Measurements from ENCODE around the gene FBXW7. TPM values are rescaled to one million over a fixed set of nuclear protein-coding genes. Genes with fewer than 3 reads are reported as not detected.

The FBXW7 gene
- total RNA-seq, 1 experiment from 2014 or later = 28.9 TPM

GRCh38 chr4:152323221-152323620 lies 212.7 kb downstream of the FBXW7 start:
- H3K27ac ChIP-seq = no peak overlapping the region
- H3K36me3 ChIP-seq = peaks cover 13% of the 10 kb centered on the region; the same call in 1 of the 2 replicates
- DNase-seq (ENCODE audit: low read depth in 1 of 2, low spot score in 2 of 2) = no peak
- no peaks in the 10 kb centered on the region for H3K9me3 ChIP-seq (replicated peaks)
- H3K27me3 ChIP-seq (replicated peaks) = no peaks in the 10 kb centered on the region
- no peak overlapping the region for H3K4me3 ChIP-seq
- H3K4me1 ChIP-seq (replicated peaks) = no peaks in the 10 kb centered on the region

- no peak for DNase-seq (ENCODE audit: low read depth in 1 of 2, low spot score in 2 of 2)
Measured at GRCh38 chr4:152322656-152323055, 213.2 kb downstream of the FBXW7 start.

GRCh38 chr4:152321923-152322322 lies 214.0 kb downstream of the FBXW7 start:
- DNase-seq (ENCODE audit: low read depth in 1 of 2, low spot score in 2 of 2) = no peak

More at GRCh38 chr4:152322656-152323055, 213.2 kb downstream of the FBXW7 start:
- peaks cover 8% of the 10 kb centered on the region; the same call in 1 of the 2 replicates for H3K36me3 ChIP-seq
- H3K4me3 ChIP-seq = no peak overlapping the region
- H3K9me3 ChIP-seq (replicated peaks) = no peaks in the 10 kb centered on the region
- H3K27ac ChIP-seq = no peak overlapping the region
- H3K4me1 ChIP-seq (replicated peaks) = no peaks in the 10 kb centered on the region
- no peaks in the 10 kb centered on the region for H3K27me3 ChIP-seq (replicated peaks)

DNA sequence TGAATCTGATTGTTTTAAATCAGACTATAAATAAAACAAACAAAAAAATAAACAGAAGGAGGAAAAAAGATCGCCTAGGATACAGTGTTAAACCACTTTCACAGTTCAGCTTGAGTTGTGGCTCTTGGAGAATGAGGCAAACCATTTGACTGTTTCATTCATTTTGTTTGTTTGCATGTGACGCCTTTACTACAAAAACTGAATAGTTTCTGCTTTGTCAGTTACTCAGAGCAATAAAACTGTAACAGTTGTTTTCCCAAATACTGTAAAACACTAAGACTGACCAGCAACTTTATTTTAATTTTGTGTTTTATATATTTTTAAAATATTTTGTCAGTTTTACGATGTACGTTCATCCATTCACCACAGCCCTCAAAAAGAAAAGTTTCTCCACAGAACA lies 214.5 kb downstream of the FBXW7 start:
- peaks cover 8% of the 10 kb centered on the region; the same call in 1 of the 2 replicates for H3K36me3 ChIP-seq
- H3K4me1 ChIP-seq (replicated peaks) = 0 out of 2 replicates have a peak, but pooled peaks cover 4% of the 10 kb centered on the region
- H3K27me3 ChIP-seq (replicated peaks) = no peaks in the 10 kb centered on the region
- no peak for DNase-seq (ENCODE audit: low read depth in 1 of 2, low spot score in 2 of 2)
- H3K4me3 ChIP-seq = no peak overlapping the region
- H3K27ac ChIP-seq = no peak overlapping the region
- no peaks in the 10 kb centered on the region for H3K9me3 ChIP-seq (replicated peaks)

More at GRCh38 chr4:152321923-152322322, 214.0 kb downstream of the FBXW7 start:
- no peak overlapping the region for H3K27ac ChIP-seq
- no peaks in the 10 kb centered on the region for H3K9me3 ChIP-seq (replicated peaks)
- H3K27me3 ChIP-seq (replicated peaks) = no peaks in the 10 kb centered on the region
- no peak overlapping the region for H3K4me3 ChIP-seq
- H3K4me1 ChIP-seq (replicated peaks) = 0 out of 2 replicates have a peak, but pooled peaks cover 4% of the 10 kb centered on the region
- H3K36me3 ChIP-seq = peaks cover 8% of the 10 kb centered on the region; the same call in 1 of the 2 replicates

DNA sequence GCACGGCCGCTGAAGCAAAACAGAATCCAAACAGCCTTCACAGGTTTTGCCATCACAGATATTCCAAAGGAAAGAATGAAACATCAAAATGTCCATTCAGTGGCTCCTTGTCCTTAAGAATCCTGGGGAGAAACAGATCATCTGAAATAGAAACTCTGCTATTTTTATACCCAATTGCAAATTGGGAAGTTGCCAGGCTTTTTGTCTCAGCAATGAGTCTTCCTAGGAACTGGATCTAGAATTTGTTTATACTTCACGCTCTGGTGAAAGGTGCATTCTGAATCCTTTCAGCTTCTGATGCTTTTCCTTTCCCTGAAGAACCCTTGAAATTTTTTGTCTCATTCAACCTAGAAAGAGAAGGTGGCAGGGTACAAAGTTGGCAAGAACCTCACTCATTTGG lies 218.9 kb downstream of the FBXW7 start:
- no peak for DNase-seq (ENCODE audit: low read depth in 1 of 2, low spot score in 2 of 2)
- no peaks in the 10 kb centered on the region for H3K9me3 ChIP-seq (replicated peaks)
- no peak overlapping the region for H3K27ac ChIP-seq
- H3K4me1 ChIP-seq (replicated peaks) = 0 out of 2 replicates have a peak, but pooled peaks cover 4% of the 10 kb centered on the region
- H3K27me3 ChIP-seq (replicated peaks) = no peaks in the 10 kb centered on the region
- H3K4me3 ChIP-seq = no peak overlapping the region
- H3K36me3 ChIP-seq = no peaks in the 10 kb centered on the region

DNA sequence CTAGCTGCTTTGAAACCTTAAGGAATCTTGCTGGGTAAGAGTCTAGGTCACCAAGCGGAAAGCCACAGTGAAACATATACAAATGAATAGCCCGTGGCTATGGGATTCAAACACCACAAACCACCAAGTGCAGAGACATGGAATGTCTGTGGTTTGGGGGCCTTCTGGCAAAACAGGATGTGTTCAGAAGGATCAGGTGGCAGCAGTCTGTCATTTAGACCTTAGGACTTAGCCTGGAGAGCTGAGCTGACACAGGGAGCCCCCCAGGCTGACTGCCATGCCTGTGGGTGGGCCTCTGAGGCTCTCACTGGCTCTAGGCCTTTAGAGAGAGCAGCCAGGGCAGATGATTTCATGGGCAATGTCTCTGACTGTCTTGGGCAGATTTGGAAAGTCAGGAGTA lies 225.6 kb downstream of the FBXW7 start:
- H3K4me3 ChIP-seq = no peak overlapping the region
- no peak overlapping the region for H3K27ac ChIP-seq
- peak; percentile 86 to 94 for DNase-seq (ENCODE audit: low read depth in 1 of 2, low spot score in 2 of 2)
- peaks cover 20% of the 10 kb centered on the region for H3K4me1 ChIP-seq (replicated peaks)
- H3K27me3 ChIP-seq (replicated peaks) = no peaks in the 10 kb centered on the region; the same call in 1 of the 2 replicates
- H3K36me3 ChIP-seq = no peaks in the 10 kb centered on the region
- H3K9me3 ChIP-seq (replicated peaks) = no peaks in the 10 kb centered on the region

DNA sequence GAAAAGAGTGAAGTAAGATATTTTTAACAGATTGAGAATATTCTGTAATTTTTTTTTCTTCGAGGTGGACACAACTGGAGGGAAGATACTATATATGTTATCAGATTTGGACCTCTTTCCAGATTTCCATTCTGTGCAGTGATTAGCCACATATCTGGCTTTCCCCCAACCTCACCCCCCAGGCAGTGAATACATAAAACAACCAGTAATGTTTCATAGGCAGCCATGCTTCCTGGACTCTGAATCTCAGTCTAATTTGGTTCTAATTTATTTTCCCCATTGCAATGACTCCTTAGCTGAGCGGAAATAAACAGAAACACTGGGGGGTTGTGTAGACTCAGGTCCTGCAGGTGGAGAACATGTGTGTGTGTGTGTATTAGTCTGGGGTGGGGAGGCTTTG lies 226.5 kb downstream of the FBXW7 start:
- Histone ChIP-seq H3K27me3 (replicated peaks) (no peaks in the 10 kb centered on the region; the same call in 1 of the 2 replicates), H3K4me3 (no peak overlapping the region), H3K36me3 (no peaks in the 10 kb centered on the region), H3K27ac (no peak overlapping the region), H3K9me3 (replicated peaks) (no peaks in the 10 kb centered on the region), H3K4me1 (replicated peaks) (peaks cover 20% of the 10 kb centered on the region)
- no peak for DNase-seq (ENCODE audit: low read depth in 1 of 2, low spot score in 2 of 2)

- H3K4me3 ChIP-seq = no peak overlapping the region
- no peaks in the 10 kb centered on the region; the same call in 1 of the 2 replicates for H3K27me3 ChIP-seq (replicated peaks)
- H3K27ac ChIP-seq = no peak overlapping the region
- no peak for DNase-seq (ENCODE audit: low read depth in 1 of 2, low spot score in 2 of 2)
- no peaks in the 10 kb centered on the region for H3K9me3 ChIP-seq (replicated peaks)
- peaks cover 20% of the 10 kb centered on the region for H3K4me1 ChIP-seq (replicated peaks)
- H3K36me3 ChIP-seq = no peaks in the 10 kb centered on the region
Measured at GRCh38 chr4:152308951-152309350, 226.9 kb downstream of the FBXW7 start.

GRCh38 chr4:152307669-152308068 lies 228.2 kb downstream of the FBXW7 start:
- no peak for DNase-seq (ENCODE audit: low read depth in 1 of 2, low spot score in 2 of 2)
- no peak overlapping the region for H3K4me3 ChIP-seq
- H3K27ac ChIP-seq = no peak overlapping the region
- H3K9me3 ChIP-seq (replicated peaks) = no peaks in the 10 kb centered on the region
- H3K27me3 ChIP-seq (replicated peaks) = no peaks in the 10 kb centered on the region; the same call in 1 of the 2 replicates
- peaks cover 20% of the 10 kb centered on the region for H3K4me1 ChIP-seq (replicated peaks)
- H3K36me3 ChIP-seq = no peaks in the 10 kb centered on the region

DNA sequence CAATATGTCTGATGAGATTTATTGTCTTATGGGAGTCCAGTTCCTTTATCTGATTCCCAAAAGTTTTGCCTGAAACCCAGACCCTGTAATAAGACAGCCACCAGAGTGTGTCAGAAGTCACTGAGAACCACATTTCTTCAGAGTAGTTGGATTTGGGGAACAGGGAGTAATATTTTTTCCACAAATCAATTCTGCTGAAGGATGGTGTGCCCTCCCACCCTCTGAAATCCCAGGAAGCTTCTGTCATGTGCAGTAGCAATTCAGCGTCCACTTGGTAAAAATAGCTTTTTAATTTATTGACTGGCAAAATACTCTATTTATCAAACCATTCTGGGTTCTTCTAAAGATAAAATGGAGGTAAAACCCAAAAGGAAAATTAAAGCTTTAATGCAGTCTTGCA lies 229.4 kb downstream of the FBXW7 start:
- no peaks in the 10 kb centered on the region for H3K36me3 ChIP-seq

DNA sequence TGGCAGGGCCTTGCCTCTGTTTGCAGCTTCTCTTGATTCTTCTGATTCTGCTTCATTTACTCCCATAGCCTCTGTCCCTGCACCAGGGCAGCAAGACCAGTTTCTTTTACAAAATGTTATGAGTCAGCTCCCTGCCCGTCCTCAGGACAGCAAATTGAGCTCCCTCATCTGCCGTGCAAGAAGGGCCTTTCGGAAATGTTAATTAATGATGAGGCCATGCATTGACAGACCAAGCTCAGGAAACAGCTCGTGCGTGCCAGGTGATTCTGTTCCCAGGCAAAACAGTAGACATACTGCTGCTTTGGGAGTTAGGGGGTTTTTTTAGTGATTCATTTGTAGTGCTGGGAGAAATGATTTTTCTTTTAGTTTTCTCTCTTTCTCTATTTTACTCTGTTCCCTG lies 231.7 kb downstream of the FBXW7 start:
- H3K36me3 ChIP-seq = no peaks in the 10 kb centered on the region
- no peak overlapping the region for H3K4me3 ChIP-seq
- no peak for DNase-seq (ENCODE audit: low read depth in 1 of 2, low spot score in 2 of 2)

More for the DNA sequence above, 229.4 kb downstream of the FBXW7 start:
- H3K4me3 ChIP-seq = no peak overlapping the region
- H3K27me3 ChIP-seq (replicated peaks) = no peaks in the 10 kb centered on the region; the same call in 1 of the 2 replicates
- H3K9me3 ChIP-seq (replicated peaks) = no peaks in the 10 kb centered on the region
- no peak overlapping the region for H3K27ac ChIP-seq
- DNase-seq (ENCODE audit: low read depth in 1 of 2, low spot score in 2 of 2) = no peak
- peaks cover 20% of the 10 kb centered on the region for H3K4me1 ChIP-seq (replicated peaks)

GRCh38 chr4:152301381-152301780 lies 234.5 kb downstream of the FBXW7 start:
- Histone ChIP-seq H3K27me3 (replicated peaks) (no peaks in the 10 kb centered on the region), H3K4me3 (no peak overlapping the region), H3K27ac (no peak overlapping the region), H3K9me3 (replicated peaks) (no peaks in the 10 kb centered on the region), H3K4me1 (replicated peaks) (no peaks in the 10 kb centered on the region), H3K36me3 (no peaks in the 10 kb centered on the region)
- no peak for DNase-seq (ENCODE audit: low read depth in 1 of 2, low spot score in 2 of 2)

More for the DNA sequence above, 231.7 kb downstream of the FBXW7 start:
- Histone ChIP-seq H3K4me1 (replicated peaks) (peaks cover 5% of the 10 kb centered on the region), H3K27me3 (replicated peaks) (no peaks in the 10 kb centered on the region; the same call in 1 of the 2 replicates), H3K27ac (no peak overlapping the region), H3K9me3 (replicated peaks) (no peaks in the 10 kb centered on the region)

- H3K4me3 ChIP-seq = no peak overlapping the region
- H3K27me3 ChIP-seq (replicated peaks) = no peaks in the 10 kb centered on the region
- no peaks in the 10 kb centered on the region for H3K9me3 ChIP-seq (replicated peaks)
- no peak for DNase-seq (ENCODE audit: low read depth in 1 of 2, low spot score in 2 of 2)
- no peak overlapping the region for H3K27ac ChIP-seq
- no peaks in the 10 kb centered on the region for H3K4me1 ChIP-seq (replicated peaks)
- H3K36me3 ChIP-seq = no peaks in the 10 kb centered on the region
Measured at GRCh38 chr4:152299553-152299952, 236.3 kb downstream of the FBXW7 start.

DNA sequence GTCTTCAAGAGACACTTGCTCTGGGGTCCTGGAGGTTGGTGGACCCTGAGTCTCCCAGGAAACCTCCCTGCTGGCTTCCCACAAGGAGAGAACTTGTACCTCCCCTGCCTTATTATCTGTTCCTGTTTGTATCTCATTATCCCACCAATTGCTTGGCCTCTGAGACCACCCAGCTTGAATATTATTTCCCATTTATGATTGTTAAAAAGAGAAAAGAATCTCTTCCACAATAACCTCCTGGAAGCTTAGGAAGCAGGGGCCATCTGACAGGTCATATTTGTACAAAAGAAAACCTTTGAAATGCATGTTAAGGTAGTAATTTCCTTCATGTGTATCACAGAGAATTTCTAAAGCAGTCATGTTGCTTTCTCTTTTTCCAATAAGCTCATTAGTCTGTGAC lies 239.5 kb downstream of the FBXW7 start:
- Histone ChIP-seq H3K36me3 (no peaks in the 10 kb centered on the region), H3K4me3 (no peak overlapping the region), H3K4me1 (replicated peaks) (no peaks in the 10 kb centered on the region), H3K27ac (no peak overlapping the region), H3K9me3 (replicated peaks) (no peaks in the 10 kb centered on the region), H3K27me3 (replicated peaks) (no peaks in the 10 kb centered on the region)
- no peak for DNase-seq (ENCODE audit: low read depth in 1 of 2, low spot score in 2 of 2)

DNA sequence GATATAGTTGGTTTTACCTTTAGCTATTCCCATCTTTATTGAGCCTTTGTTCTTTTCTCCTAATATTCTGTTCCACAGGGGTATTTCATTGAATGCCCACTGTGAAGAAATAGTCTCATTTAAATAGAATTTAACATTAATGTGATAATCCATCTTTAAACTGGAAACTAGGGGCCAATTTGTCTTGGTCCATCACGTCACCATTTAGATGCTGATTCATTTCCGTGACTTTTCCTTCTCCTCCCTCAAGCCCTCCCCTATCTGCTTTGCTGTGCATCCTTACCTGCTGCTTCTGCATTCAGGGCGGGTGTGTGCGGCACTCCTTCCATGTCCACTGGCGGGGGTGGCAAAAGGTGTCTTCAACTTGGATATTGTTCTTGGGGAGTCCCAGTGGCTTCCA lies 241.1 kb downstream of the FBXW7 start:
- Histone ChIP-seq H3K27ac (no peak overlapping the region), H3K4me3 (no peak overlapping the region), H3K27me3 (replicated peaks) (0 out of 2 replicates have a peak, but pooled peaks cover 3% of the 10 kb centered on the region), H3K9me3 (replicated peaks) (no peaks in the 10 kb centered on the region), H3K4me1 (replicated peaks) (no peaks in the 10 kb centered on the region), H3K36me3 (no peaks in the 10 kb centered on the region)
- DNase-seq (ENCODE audit: low read depth in 1 of 2, low spot score in 2 of 2) = no peak
